ENCODE measurements around the gene P4HB.

Gene P4HB

DNA sequence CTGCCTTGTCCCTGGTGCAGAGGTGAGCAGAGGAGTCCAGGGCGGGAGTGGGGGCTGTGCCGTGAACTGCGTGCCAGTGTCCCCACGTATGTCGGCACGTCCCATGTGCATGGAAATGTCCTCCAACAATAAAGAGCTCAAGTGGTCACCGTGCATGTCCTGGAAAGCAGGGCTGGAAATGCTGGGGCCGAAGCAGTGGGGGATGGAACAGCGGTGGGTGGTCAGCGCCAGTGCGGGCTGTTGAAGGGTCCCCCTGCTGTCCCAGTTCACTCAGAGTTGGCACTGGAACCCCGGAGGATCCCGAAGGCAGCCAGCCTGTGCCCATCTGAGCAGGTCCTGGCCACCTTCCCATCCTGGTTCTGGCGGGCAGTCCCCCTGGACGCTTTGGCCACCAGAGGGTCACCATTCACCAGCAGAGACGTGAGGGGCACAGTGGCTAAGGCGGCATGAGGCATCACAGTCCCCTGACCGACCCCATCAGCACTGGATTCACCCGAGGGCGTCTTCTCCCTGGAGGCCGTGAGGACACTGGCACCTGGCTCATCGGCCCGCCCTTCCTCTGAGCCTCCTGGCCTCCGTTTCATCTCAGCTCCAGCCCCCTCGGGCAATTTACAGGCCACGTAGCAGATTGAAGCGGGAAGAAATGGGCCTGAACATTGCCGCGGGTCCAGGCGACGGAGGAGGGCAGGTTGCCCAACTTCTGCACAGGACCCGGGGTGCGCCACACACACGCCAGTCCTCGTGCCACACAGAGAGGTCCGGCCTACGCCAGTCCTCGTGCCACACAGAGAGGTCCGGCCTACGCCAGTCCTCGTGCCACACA, 46.3 kb downstream of the P4HB start:
- no peak overlapping the region for H3K4me3 ChIP-seq (ENCODE audit: low read depth, low read length)
- peaks cover 11% of the 10 kb centered on the region for H3K4me1 ChIP-seq (ENCODE audit: control insufficient read depth, insufficient read depth, low read length)
- H3K36me3 ChIP-seq (ENCODE audit: control insufficient read depth in 2 of 2, insufficient read depth in 1 of 2, low read length in 2 of 2) = no peaks in the 10 kb centered on the region
- no peak overlapping the region for H3K27ac ChIP-seq (ENCODE audit: extremely low read depth, low read depth, low read length)
- H3K9me3 ChIP-seq (ENCODE audit: control insufficient read depth, insufficient read depth, low read depth, low read length) = no peaks in the 10 kb centered on the region
- POLR2A ChIA-PET = interaction anchor here (0.6 to 1.3 kb wide), 2 partner anchors 19 to 30 kb away, joined by 3 to 4 read pairs; partner anchors contain the start of gene MCRIP1
- TF ChIP-seq ZSCAN30 (tag by site-specific recombination; IDR thresholded peaks at IDR 0.05) (no peak), BCL11A (tag by site-specific recombination; IDR thresholded peaks at IDR 0.05; ENCODE audit: low read depth) (peak; percentile 8; the same call in 1 of the 2 replicates)
- CTCF ChIA-PET = interaction anchor here (0.6 to 0.8 kb wide), 3 partner anchors 11 to 208 kb away, joined by 3 read pairs; no protein-coding TSS in a partner anchor

DNA sequence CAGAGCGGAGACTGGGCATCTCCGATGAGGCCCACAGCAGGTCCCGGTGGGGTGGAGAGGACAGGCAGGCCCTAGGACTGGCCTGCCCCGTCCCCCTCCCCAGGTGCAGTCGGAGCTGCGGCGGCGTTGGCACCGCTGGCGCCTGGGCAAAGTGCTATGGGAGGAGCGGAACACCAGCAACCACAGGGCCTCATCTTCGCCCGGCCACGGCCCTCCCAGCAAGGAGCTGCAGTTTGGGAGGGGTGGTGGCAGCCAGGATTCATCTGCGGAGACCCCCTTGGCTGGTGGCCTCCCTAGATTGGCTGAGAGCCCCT, 47.0 kb downstream of the P4HB start:
- TF ChIP-seq TRIM28 (IDR thresholded peaks at IDR 0.05; ENCODE audit: borderline replicate concordance, low read length) = no peak
- TF ChIP-seq ZNF747 (tag by site-specific recombination; IDR thresholded peaks at IDR 0.05) = no peak
- TF ChIP-seq ZNF701 (tag by site-specific recombination; IDR thresholded peaks at IDR 0.05) = no peak
- TF ChIP-seq ZNF623 (tag by site-specific recombination; IDR thresholded peaks at IDR 0.05) = no peak
- TF ChIP-seq, protein P1, sequence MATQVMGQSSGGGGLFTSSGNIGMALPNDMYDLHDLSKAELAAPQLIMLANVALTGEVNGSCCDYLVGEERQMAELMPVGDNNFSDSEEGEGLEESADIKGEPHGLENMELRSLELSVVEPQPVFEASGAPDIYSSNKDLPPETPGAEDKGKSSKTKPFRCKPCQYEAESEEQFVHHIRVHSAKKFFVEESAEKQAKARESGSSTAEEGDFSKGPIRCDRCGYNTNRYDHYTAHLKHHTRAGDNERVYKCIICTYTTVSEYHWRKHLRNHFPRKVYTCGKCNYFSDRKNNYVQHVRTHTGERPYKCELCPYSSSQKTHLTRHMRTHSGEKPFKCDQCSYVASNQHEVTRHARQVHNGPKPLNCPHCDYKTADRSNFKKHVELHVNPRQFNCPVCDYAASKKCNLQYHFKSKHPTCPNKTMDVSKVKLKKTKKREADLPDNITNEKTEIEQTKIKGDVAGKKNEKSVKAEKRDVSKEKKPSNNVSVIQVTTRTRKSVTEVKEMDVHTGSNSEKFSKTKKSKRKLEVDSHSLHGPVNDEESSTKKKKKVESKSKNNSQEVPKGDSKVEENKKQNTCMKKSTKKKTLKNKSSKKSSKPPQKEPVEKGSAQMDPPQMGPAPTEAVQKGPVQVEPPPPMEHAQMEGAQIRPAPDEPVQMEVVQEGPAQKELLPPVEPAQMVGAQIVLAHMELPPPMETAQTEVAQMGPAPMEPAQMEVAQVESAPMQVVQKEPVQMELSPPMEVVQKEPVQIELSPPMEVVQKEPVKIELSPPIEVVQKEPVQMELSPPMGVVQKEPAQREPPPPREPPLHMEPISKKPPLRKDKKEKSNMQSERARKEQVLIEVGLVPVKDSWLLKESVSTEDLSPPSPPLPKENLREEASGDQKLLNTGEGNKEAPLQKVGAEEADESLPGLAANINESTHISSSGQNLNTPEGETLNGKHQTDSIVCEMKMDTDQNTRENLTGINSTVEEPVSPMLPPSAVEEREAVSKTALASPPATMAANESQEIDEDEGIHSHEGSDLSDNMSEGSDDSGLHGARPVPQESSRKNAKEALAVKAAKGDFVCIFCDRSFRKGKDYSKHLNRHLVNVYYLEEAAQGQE (tag by site-specific recombination; IDR thresholded peaks at IDR 0.05) = no peak
- TF ChIP-seq, protein P2, sequence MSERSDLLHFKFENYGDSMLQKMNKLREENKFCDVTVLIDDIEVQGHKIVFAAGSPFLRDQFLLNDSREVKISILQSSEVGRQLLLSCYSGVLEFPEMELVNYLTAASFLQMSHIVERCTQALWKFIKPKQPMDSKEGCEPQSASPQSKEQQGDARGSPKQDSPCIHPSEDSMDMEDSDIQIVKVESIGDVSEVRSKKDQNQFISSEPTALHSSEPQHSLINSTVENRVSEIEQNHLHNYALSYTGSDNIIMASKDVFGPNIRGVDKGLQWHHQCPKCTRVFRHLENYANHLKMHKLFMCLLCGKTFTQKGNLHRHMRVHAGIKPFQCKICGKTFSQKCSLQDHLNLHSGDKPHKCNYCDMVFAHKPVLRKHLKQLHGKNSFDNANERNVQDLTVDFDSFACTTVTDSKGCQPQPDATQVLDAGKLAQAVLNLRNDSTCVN (tag by site-specific recombination; optimal IDR thresholded peaks at IDR 0.05) = no peak
- TF ChIP-seq ZNF558 (tag by site-specific recombination; IDR thresholded peaks at IDR 0.05) = no peak
- no peak for TF ChIP-seq ZNF112 (tag by site-specific recombination; IDR thresholded peaks at IDR 0.05)
- TF ChIP-seq, protein P3, sequence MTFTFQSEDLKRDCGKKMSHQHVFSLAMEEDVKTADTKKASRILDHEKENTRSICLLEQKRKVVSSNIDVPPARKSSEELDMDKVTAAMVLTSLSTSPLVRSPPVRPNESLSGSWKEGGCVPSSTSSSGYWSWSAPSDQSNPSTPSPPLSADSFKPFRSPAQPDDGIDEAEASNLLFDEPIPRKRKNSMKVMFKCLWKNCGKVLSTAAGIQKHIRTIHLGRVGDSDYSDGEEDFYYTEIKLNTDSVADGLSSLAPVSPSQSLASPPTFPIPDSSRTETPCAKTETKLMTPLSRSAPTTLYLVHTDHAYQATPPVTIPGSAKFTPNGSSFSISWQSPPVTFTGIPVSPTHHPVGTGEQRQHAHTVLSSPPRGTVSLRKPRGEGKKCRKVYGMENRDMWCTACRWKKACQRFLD (tag by site-specific recombination; IDR thresholded peaks at IDR 0.05) = no peak
- TF ChIP-seq ZFP37 (tag by site-specific recombination; IDR thresholded peaks at IDR 0.05) = no peak
- TF ChIP-seq ZNF214 (tag by site-specific recombination; IDR thresholded peaks at IDR 0.05; ENCODE audit: borderline replicate concordance) = no peak
- TF ChIP-seq, protein P4, sequence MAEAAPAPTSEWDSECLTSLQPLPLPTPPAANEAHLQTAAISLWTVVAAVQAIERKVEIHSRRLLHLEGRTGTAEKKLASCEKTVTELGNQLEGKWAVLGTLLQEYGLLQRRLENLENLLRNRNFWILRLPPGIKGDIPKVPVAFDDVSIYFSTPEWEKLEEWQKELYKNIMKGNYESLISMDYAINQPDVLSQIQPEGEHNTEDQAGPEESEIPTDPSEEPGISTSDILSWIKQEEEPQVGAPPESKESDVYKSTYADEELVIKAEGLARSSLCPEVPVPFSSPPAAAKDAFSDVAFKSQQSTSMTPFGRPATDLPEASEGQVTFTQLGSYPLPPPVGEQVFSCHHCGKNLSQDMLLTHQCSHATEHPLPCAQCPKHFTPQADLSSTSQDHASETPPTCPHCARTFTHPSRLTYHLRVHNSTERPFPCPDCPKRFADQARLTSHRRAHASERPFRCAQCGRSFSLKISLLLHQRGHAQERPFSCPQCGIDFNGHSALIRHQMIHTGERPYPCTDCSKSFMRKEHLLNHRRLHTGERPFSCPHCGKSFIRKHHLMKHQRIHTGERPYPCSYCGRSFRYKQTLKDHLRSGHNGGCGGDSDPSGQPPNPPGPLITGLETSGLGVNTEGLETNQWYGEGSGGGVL (tag by site-specific recombination; IDR thresholded peaks at IDR 0.05) = no peak
- TF ChIP-seq EGR2 (tag by site-specific recombination; IDR thresholded peaks at IDR 0.05; ENCODE audit: low read depth) = no peak
- no peak for TF ChIP-seq ZNF501 (tag by site-specific recombination; IDR thresholded peaks at IDR 0.05)
- Histone ChIP-seq H3K4me3 (ENCODE audit: low read depth, low read length) (no peak overlapping the region), H3K4me1 (ENCODE audit: control insufficient read depth, insufficient read depth, low read length) (peaks cover 11% of the 10 kb centered on the region), H3K27ac (ENCODE audit: extremely low read depth, low read depth, low read length) (no peak overlapping the region), H3K36me3 (ENCODE audit: control insufficient read depth in 2 of 2, insufficient read depth in 1 of 2, low read length in 2 of 2) (no peaks in the 10 kb centered on the region), H3K9me3 (ENCODE audit: control insufficient read depth, insufficient read depth, low read depth, low read length) (no peaks in the 10 kb centered on the region)
- POLR2A ChIA-PET = no interaction called here
- CTCF ChIA-PET = interaction anchor here (1.6 kb wide), 1 partner anchor 9 kb away, joined by 5 read pairs; no protein-coding TSS in a partner anchor

Measured in HEK293 (cell line).